HL-60 (cell line): ENCODE measurements around the gene NRP1.

Experiments
- CTCF ChIP-seq: IDR thresholded peaks from one replicate; pipeline ENCODE4 v1.5.1; 2011; ENCODE audit warnings: low read length, control low read depth, inconsistent platforms; ENCODE audit not compliant: insufficient read depth
- POLR2AphosphoS5 ChIP-seq: IDR thresholded peaks from 2 replicates; pipeline ENCODE4 v1.6.1; 2012; ENCODE audit warnings: low read depth

- TF ChIP-seq CTCF (no peak), POLR2AphosphoS5 (no peak)
Observed at GRCh38 chr10:33223326-33224000, 111.0 kb downstream of the NRP1 start.
